NCI-H526 treated with DMSO at 0.1 percent for 48 hours (cell line): ENCODE results near the gene SLC10A7.
A peak's percentile ranks its signal among the peaks of the same experiment; 100 is the strongest.

Experiments
- DNase-seq: peaks from one replicate; lab custom pipeline; 2025; lab: John Stamatoyannopoulos, UW

Gene SLC10A7

GRCh38 chr4:146494143-146494542 lies 27.6 kb downstream of the SLC10A7 start:
- DNase-seq: no peak

GRCh38 chr4:146490106-146490505 lies 31.6 kb downstream of the SLC10A7 start:
- no peak for DNase-seq

- DNase-seq: no peak
Observed at GRCh38 chr4:146488495-146489174, 33.1 kb downstream of the SLC10A7 start.

GRCh38 chr4:146486565-146486964 lies 35.2 kb downstream of the SLC10A7 start:
- no peak for DNase-seq

- DNase-seq: no peak
Observed at GRCh38 chr4:146485968-146486367, 35.8 kb downstream of the SLC10A7 start.

- DNase-seq: no peak
Observed at GRCh38 chr4:146482788-146483187, 39.0 kb downstream of the SLC10A7 start.

GRCh38 chr4:146481246-146481645 lies 40.5 kb downstream of the SLC10A7 start:
- no peak for DNase-seq

GRCh38 chr4:146478009-146478408 lies 43.7 kb downstream of the SLC10A7 start:
- no peak for DNase-seq

GRCh38 chr4:146477054-146477453 lies 44.7 kb downstream of the SLC10A7 start:
- DNase-seq: no peak

GRCh38 chr4:146472404-146472803 lies 49.3 kb downstream of the SLC10A7 start:
- DNase-seq: peak; percentile 25

- DNase-seq: no peak
Observed at GRCh38 chr4:146470604-146471003, 51.1 kb downstream of the SLC10A7 start.

- no peak for DNase-seq
Observed at GRCh38 chr4:146469022-146469421, 52.7 kb downstream of the SLC10A7 start.

GRCh38 chr4:146465628-146466027 lies 56.1 kb downstream of the SLC10A7 start:
- no peak for DNase-seq

GRCh38 chr4:146462251-146462650 lies 59.5 kb downstream of the SLC10A7 start:
- DNase-seq: no peak

- DNase-seq: no peak
Observed at GRCh38 chr4:146458594-146458993, 63.1 kb downstream of the SLC10A7 start.

- no peak for DNase-seq
Observed at GRCh38 chr4:146456681-146457080, 65.1 kb downstream of the SLC10A7 start.

- no peak for DNase-seq
Observed at GRCh38 chr4:146453181-146453807, 68.4 kb downstream of the SLC10A7 start.

- DNase-seq: no peak
Observed at GRCh38 chr4:146450524-146450923, 71.2 kb downstream of the SLC10A7 start.

- no peak for DNase-seq
Observed at GRCh38 chr4:146446555-146446954, 75.2 kb downstream of the SLC10A7 start.

- DNase-seq: no peak
Observed at GRCh38 chr4:146445198-146446150, 76.3 kb downstream of the SLC10A7 start.

GRCh38 chr4:146443525-146443924 lies 78.2 kb downstream of the SLC10A7 start:
- DNase-seq: no peak

- no peak for DNase-seq
Observed at GRCh38 chr4:146442801-146443200, 78.9 kb downstream of the SLC10A7 start.

- no peak for DNase-seq
Observed at GRCh38 chr4:146439999-146440398, 81.7 kb downstream of the SLC10A7 start.
